HEK293 (cell line): ENCODE data around the gene FAM216A.

Source experiments
- EGR2 ChIP-seq: fragments of 450-650 bp; formaldehyde crosslinking; IDR thresholded peaks from 2 replicates; pipeline ENCODE4 v1.5.1; 2016; ENCODE audit warnings: low read depth, missing biosample characterization, missing genetic modification characterization
- FEZF1 ChIP-seq: fragments of 450-650 bp; formaldehyde crosslinking; IDR thresholded peaks from 2 replicates; pipeline ENCODE4 v1.5.1; 2016; ENCODE audit warnings: missing biosample characterization, missing genetic modification characterization
- GLI2 ChIP-seq: fragments of 450-650 bp; formaldehyde crosslinking; IDR thresholded peaks from 2 replicates; pipeline ENCODE4; 2017; ENCODE audit warnings: missing biosample characterization, missing genetic modification characterization, low read depth, borderline replicate concordance
- GLIS1 ChIP-seq: fragments of 450-650 bp; formaldehyde crosslinking; IDR thresholded peaks from 2 replicates; pipeline ENCODE4 v1.5.1; 2016; ENCODE audit warnings: missing biosample characterization, missing genetic modification characterization
- KLF10 ChIP-seq: fragments of 450-650 bp; IDR thresholded peaks from 2 replicates; pipeline ENCODE4 v1.5.1; 2018; ENCODE audit warnings: missing biosample characterization, mild to moderate bottlenecking, missing genetic modification characterization
- MYNN ChIP-seq: fragments of 450-650 bp; formaldehyde crosslinking; IDR thresholded peaks from 2 replicates; pipeline ENCODE4 v1.5.1; 2016; ENCODE audit warnings: missing biosample characterization, missing genetic modification characterization, borderline replicate concordance
- SALL2 ChIP-seq: fragments of 450-650 bp; formaldehyde crosslinking; IDR thresholded peaks from 2 replicates; pipeline ENCODE4 v1.5.0; 2017; ENCODE audit warnings: missing biosample characterization, mild to moderate bottlenecking, missing genetic modification characterization, borderline replicate concordance
- SCRT1 ChIP-seq: fragments of 450-650 bp; formaldehyde crosslinking; IDR thresholded peaks from 2 replicates; pipeline ENCODE4 v1.5.1; 2016; ENCODE audit warnings: missing biosample characterization, missing genetic modification characterization, borderline replicate concordance
- TCF7L2 ChIP-seq: IDR thresholded peaks from 2 replicates; pipeline ENCODE4 v1.6.1; 2011; ENCODE audit warnings: low read depth, mild to moderate bottlenecking, inconsistent platforms, low read length, moderate library complexity, borderline replicate concordance
- WT1 ChIP-seq: fragments of 450-650 bp; formaldehyde crosslinking; IDR thresholded peaks from 2 replicates; pipeline ENCODE4 v1.5.1; 2016; ENCODE audit warnings: missing biosample characterization, missing genetic modification characterization
- ZFP37 ChIP-seq: fragments of 450-650 bp; formaldehyde crosslinking; IDR thresholded peaks from 2 replicates; pipeline ENCODE4 v1.5.1; 2016; ENCODE audit warnings: missing biosample characterization, missing genetic modification characterization
- ZFP69B ChIP-seq: fragments of 450-650 bp; formaldehyde crosslinking; IDR thresholded peaks from 2 replicates; pipeline ENCODE4 v1.5.1; 2016; ENCODE audit warnings: missing biosample characterization, missing genetic modification characterization
- ZNF112 ChIP-seq: fragments of 450-650 bp; formaldehyde crosslinking; IDR thresholded peaks from 2 replicates; pipeline ENCODE4 v1.5.0; 2017; ENCODE audit warnings: missing biosample characterization, missing genetic modification characterization
- ZNF121 ChIP-seq: fragments of 450-650 bp; formaldehyde crosslinking; IDR thresholded peaks from 2 replicates; pipeline ENCODE4 v1.5.1; 2016; ENCODE audit warnings: missing biosample characterization, missing genetic modification characterization
- ZNF175 ChIP-seq: fragments of 450-650 bp; formaldehyde crosslinking; IDR thresholded peaks from 2 replicates; pipeline ENCODE4 v1.5.1; 2016; ENCODE audit warnings: missing biosample characterization, missing genetic modification characterization
- ZNF184 ChIP-seq: fragments of 450-650 bp; IDR thresholded peaks from 2 replicates; pipeline ENCODE4 v1.5.1; 2018; ENCODE audit warnings: missing biosample characterization, mild to moderate bottlenecking, missing genetic modification characterization
- ZNF2 ChIP-seq: fragments of 450-650 bp; formaldehyde crosslinking; IDR thresholded peaks from 2 replicates; pipeline ENCODE4 v1.5.1; 2016; ENCODE audit warnings: missing biosample characterization, missing genetic modification characterization
- ZNF211 ChIP-seq: fragments of 450-650 bp; formaldehyde crosslinking; IDR thresholded peaks from 2 replicates; pipeline ENCODE4 v1.5.1; 2016; ENCODE audit warnings: low read depth, missing biosample characterization, missing genetic modification characterization
- ZNF423 ChIP-seq: fragments of 450-650 bp; formaldehyde crosslinking; IDR thresholded peaks from 2 replicates; pipeline ENCODE4 v1.5.1; 2016; ENCODE audit warnings: missing biosample characterization, missing genetic modification characterization
- ZNF48 ChIP-seq: fragments of 450-650 bp; formaldehyde crosslinking; IDR thresholded peaks from 2 replicates; pipeline ENCODE4 v1.5.1; 2016; ENCODE audit warnings: missing biosample characterization, missing genetic modification characterization
- ZNF558 ChIP-seq: fragments of 450-650 bp; formaldehyde crosslinking; IDR thresholded peaks from 2 replicates; pipeline ENCODE4 v1.5.1; 2016; ENCODE audit warnings: missing biosample characterization, missing genetic modification characterization
- ZNF610 ChIP-seq: fragments of 450-650 bp; formaldehyde crosslinking; IDR thresholded peaks from 2 replicates; pipeline ENCODE4 v1.5.1; 2016; ENCODE audit warnings: missing biosample characterization, missing genetic modification characterization, borderline replicate concordance
- ZNF621 ChIP-seq: fragments of 450-650 bp; formaldehyde crosslinking; IDR thresholded peaks from 2 replicates; pipeline ENCODE4 v1.5.1; 2017; ENCODE audit warnings: missing biosample characterization, missing genetic modification characterization
- ZNF670 ChIP-seq: fragments of 450-650 bp; formaldehyde crosslinking; IDR thresholded peaks from 2 replicates; pipeline ENCODE4 v1.5.1; 2016; ENCODE audit warnings: missing biosample characterization, missing genetic modification characterization, low read depth
- ZNF747 ChIP-seq: fragments of 450-650 bp; formaldehyde crosslinking; IDR thresholded peaks from 2 replicates; pipeline ENCODE4 v1.5.1; 2016; ENCODE audit warnings: missing biosample characterization, missing genetic modification characterization
- ZNF768 ChIP-seq: fragments of 450-650 bp; formaldehyde crosslinking; IDR thresholded peaks from 2 replicates; pipeline ENCODE4 v1.5.1; 2018; ENCODE audit warnings: missing biosample characterization, mild to moderate bottlenecking, missing genetic modification characterization
- TF ChIP-seq, protein P1 (sequence below): sonication (generic); formaldehyde crosslinking; IDR thresholded peaks from 2 replicates; pipeline ENCODE4 v1.8.1; 2022; ENCODE audit warnings: mild to moderate bottlenecking, moderate library complexity, missing genetic modification reagents
- TF ChIP-seq, protein P2 (sequence below): fragments of 450-650 bp; formaldehyde crosslinking; IDR thresholded peaks from 2 replicates; pipeline ENCODE4 v1.5.1; 2016; ENCODE audit warnings: missing biosample characterization, missing genetic modification characterization
- TF ChIP-seq, protein P3 (sequence below): fragments of 450-650 bp; formaldehyde crosslinking; IDR thresholded peaks from 2 replicates; pipeline ENCODE4 v1.5.1; 2017; ENCODE audit warnings: missing biosample characterization, missing genetic modification characterization
- TF ChIP-seq, protein P4 (sequence below): fragments of 450-650 bp; formaldehyde crosslinking; IDR thresholded peaks from 2 replicates; pipeline ENCODE4 v1.5.1; 2016; ENCODE audit warnings: missing biosample characterization, missing genetic modification characterization
- TF ChIP-seq, protein P5 (sequence below): fragments of 450-650 bp; formaldehyde crosslinking; IDR thresholded peaks from 2 replicates; pipeline ENCODE4 v1.5.1; 2016; ENCODE audit warnings: missing biosample characterization, missing genetic modification characterization
- TF ChIP-seq, protein P6 (sequence below): fragments of 450-650 bp; formaldehyde crosslinking; IDR thresholded peaks from 2 replicates; pipeline ENCODE4 v1.5.1; 2017; ENCODE audit warnings: missing biosample characterization, missing genetic modification characterization

FAM216A gene

DNA sequence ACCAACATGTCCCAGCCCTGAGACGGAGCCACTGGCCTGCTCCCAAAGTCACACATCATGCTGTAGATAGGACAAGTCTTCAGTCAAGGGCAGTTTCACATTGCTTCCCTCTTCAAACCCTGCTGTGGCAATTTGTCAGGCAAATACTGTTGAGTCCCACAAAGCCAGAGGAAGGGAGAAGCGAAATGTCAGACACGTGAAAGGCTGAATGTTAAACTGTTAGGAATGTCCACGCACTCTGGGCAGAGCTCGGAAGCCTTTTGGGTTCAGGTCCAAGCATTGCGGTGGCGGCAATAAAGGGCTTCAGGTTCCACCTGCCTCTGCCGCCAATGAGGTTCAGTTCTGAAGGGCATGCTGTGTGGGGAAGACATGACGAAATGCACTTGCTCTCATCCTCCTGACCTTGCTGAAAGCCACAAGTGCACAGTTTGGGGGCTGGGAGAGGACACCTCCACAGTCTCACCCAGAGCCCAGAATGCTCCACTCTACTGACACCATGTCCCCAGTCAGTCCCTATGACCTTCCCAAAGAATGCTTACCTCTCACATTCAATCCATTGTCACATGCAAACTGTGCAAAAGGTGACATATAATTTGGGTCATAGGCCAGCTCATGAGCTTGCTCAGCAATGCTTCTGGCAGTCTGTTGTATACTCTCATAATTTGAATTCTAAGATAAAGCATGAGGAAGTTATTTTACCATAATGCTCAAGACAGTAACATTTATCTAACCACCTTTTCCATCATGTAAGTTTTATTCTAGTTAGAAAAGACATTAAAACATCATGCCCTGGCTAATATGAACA is 69.2 kb downstream of the FAM216A start (continued):
- TF ChIP-seq ZNF747 (no peak), ZNF621 (tag by site-specific recombination) (no peak), KLF10 (tag by site-specific recombination) (no peak), ZFP37 (tag by site-specific recombination) (no peak), EGR2 (tag by site-specific recombination) (peak; percentile 66), ZNF558 (tag by site-specific recombination) (no peak), ZNF670 (no peak), ZNF184 (no peak; the same call in 1 of the 2 replicates), MYNN (tag by site-specific recombination) (no peak), ZNF112 (tag by site-specific recombination) (no peak), ZNF2 (no peak), WT1 (tag by site-specific recombination) (no peak), ZNF610 (tag by site-specific recombination) (no peak), ZNF48 (no peak), ZNF175 (tag by site-specific recombination) (no peak), ZNF423 (tag by site-specific recombination) (no peak), ZNF211 (no peak), SALL2 (tag by site-specific recombination) (no peak), ZNF121 (tag by site-specific recombination) (no peak), ZFP69B (tag by site-specific recombination) (peak; percentile 32; the same call in 1 of the 2 replicates), SCRT1 (tag by site-specific recombination) (peak; percentile 88), GLIS1 (tag by site-specific recombination) (peak; percentile 83), ZNF768 (tag by site-specific recombination) (no peak), GLI2 (tag by site-specific recombination) (no peak), FEZF1 (tag by site-specific recombination) (peak; percentile 85), TCF7L2 (no peak)
- TF ChIP-seq, protein P1, sequence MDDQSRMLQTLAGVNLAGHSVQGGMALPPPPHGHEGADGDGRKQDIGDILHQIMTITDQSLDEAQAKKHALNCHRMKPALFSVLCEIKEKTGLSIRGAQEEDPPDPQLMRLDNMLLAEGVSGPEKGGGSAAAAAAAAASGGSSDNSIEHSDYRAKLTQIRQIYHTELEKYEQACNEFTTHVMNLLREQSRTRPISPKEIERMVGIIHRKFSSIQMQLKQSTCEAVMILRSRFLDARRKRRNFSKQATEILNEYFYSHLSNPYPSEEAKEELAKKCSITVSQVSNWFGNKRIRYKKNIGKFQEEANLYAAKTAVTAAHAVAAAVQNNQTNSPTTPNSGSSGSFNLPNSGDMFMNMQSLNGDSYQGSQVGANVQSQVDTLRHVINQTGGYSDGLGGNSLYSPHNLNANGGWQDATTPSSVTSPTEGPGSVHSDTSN (CRISPR knock-in tag) = no peak
- TF ChIP-seq, protein P2, sequence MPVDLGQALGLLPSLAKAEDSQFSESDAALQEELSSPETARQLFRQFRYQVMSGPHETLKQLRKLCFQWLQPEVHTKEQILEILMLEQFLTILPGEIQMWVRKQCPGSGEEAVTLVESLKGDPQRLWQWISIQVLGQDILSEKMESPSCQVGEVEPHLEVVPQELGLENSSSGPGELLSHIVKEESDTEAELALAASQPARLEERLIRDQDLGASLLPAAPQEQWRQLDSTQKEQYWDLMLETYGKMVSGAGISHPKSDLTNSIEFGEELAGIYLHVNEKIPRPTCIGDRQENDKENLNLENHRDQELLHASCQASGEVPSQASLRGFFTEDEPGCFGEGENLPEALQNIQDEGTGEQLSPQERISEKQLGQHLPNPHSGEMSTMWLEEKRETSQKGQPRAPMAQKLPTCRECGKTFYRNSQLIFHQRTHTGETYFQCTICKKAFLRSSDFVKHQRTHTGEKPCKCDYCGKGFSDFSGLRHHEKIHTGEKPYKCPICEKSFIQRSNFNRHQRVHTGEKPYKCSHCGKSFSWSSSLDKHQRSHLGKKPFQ = no peak
- TF ChIP-seq, protein P3, sequence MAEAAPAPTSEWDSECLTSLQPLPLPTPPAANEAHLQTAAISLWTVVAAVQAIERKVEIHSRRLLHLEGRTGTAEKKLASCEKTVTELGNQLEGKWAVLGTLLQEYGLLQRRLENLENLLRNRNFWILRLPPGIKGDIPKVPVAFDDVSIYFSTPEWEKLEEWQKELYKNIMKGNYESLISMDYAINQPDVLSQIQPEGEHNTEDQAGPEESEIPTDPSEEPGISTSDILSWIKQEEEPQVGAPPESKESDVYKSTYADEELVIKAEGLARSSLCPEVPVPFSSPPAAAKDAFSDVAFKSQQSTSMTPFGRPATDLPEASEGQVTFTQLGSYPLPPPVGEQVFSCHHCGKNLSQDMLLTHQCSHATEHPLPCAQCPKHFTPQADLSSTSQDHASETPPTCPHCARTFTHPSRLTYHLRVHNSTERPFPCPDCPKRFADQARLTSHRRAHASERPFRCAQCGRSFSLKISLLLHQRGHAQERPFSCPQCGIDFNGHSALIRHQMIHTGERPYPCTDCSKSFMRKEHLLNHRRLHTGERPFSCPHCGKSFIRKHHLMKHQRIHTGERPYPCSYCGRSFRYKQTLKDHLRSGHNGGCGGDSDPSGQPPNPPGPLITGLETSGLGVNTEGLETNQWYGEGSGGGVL (tag by site-specific recombination) = no peak
- TF ChIP-seq, protein P4, sequence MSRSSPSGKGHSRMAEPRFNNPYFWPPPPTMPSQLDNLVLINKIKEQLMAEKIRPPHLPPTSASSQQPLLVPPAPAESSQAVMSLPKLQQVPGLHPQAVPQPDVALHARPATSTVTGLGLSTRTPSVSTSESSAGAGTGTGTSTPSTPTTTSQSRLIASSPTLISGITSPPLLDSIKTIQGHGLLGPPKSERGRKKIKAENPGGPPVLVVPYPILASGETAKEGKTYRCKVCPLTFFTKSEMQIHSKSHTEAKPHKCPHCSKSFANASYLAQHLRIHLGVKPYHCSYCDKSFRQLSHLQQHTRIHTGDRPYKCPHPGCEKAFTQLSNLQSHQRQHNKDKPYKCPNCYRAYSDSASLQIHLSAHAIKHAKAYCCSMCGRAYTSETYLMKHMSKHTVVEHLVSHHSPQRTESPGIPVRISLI (tag by site-specific recombination) = no peak
- TF ChIP-seq, protein P5, sequence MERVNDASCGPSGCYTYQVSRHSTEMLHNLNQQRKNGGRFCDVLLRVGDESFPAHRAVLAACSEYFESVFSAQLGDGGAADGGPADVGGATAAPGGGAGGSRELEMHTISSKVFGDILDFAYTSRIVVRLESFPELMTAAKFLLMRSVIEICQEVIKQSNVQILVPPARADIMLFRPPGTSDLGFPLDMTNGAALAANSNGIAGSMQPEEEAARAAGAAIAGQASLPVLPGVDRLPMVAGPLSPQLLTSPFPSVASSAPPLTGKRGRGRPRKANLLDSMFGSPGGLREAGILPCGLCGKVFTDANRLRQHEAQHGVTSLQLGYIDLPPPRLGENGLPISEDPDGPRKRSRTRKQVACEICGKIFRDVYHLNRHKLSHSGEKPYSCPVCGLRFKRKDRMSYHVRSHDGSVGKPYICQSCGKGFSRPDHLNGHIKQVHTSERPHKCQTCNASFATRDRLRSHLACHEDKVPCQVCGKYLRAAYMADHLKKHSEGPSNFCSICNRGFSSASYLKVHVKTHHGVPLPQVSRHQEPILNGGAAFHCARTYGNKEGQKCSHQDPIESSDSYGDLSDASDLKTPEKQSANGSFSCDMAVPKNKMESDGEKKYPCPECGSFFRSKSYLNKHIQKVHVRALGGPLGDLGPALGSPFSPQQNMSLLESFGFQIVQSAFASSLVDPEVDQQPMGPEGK (tag by site-specific recombination) = peak; percentile 66
- TF ChIP-seq, protein P6, sequence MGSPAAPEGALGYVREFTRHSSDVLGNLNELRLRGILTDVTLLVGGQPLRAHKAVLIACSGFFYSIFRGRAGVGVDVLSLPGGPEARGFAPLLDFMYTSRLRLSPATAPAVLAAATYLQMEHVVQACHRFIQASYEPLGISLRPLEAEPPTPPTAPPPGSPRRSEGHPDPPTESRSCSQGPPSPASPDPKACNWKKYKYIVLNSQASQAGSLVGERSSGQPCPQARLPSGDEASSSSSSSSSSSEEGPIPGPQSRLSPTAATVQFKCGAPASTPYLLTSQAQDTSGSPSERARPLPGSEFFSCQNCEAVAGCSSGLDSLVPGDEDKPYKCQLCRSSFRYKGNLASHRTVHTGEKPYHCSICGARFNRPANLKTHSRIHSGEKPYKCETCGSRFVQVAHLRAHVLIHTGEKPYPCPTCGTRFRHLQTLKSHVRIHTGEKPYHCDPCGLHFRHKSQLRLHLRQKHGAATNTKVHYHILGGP = no peak
